Suprapubic skin (tissue), 4 donors: ENCODE data around the gene GKN2. TPM values are rescaled to one million over a fixed set of nuclear protein-coding genes. Genes with fewer than 3 reads are reported as not detected.
A peak's percentile ranks its signal among the peaks of the same experiment; 100 is the strongest.

Experiments
- DNase-seq, 2 donors: peaks; one replicate each; pipeline ENCODE4 v3.0.0-alpha.2; 2019; ENCODE audit warnings: low spot score in 2 of 2
- H3K27ac ChIP-seq: fragments of 200-600 bp; sonication (generic); one replicate; pipeline ENCODE4 v1.5.1; 2019
- H3K27me3 ChIP-seq: fragments of 200-600 bp; sonication (generic); one replicate; pipeline ENCODE4 v1.5.1; 2019
- H3K36me3 ChIP-seq: fragments of 200-600 bp; sonication (generic); one replicate; pipeline ENCODE4 v1.5.1; 2019
- H3K4me1 ChIP-seq: fragments of 200-600 bp; sonication (generic); one replicate; pipeline ENCODE4 v1.5.1; 2019
- H3K4me3 ChIP-seq: fragments of 200-600 bp; sonication (generic); one replicate; pipeline ENCODE4 v1.5.1; 2019; ENCODE audit warnings: mild to moderate bottlenecking
- H3K9me3 ChIP-seq: fragments of 200-600 bp; sonication (generic); one replicate; pipeline ENCODE4 v1.5.1; 2019
- EP300 ChIP-seq: sonication (generic); formaldehyde crosslinking; IDR thresholded peaks from one replicate; pipeline ENCODE4 v1.6.1; 2017; ENCODE audit warnings: antibody characterized with exemption
- POLR2A ChIP-seq, 2 donors: fragments of 450-650 bp; IDR thresholded peaks; one replicate each; pipeline ENCODE4 v1.6.1; 2017; ENCODE audit warnings: antibody characterized with exemption in 2 of 2, mild to moderate bottlenecking in 2 of 2, moderate library complexity in 2 of 2
- POLR2AphosphoS5 ChIP-seq, 3 donors: sonication (generic); formaldehyde crosslinking; IDR thresholded peaks; one replicate each; pipeline ENCODE4 v1.6.1; 2017; ENCODE audit warnings: antibody characterized with exemption in 3 of 3
- WGBS: methylation state at CpG from one replicate; pipeline ENCODE4 v1.1.5; 2018; 5-methylcytosine and 5-hydroxymethylcytosine counted together
- total RNA-seq, 4 donors: library from RNA; depleted of rRNA; stranded (reverse); fragments of >200 nt; gene quantifications; one replicate each; pipeline ENCODE4 v1.1.0, GENCODE V29; 2016
- TF ChIP-seq, protein P1 (sequence below), 2 donors: fragments of 200-600 bp in 1 of 2; fragments of 450-650 bp in 1 of 2; sonication (generic) in 1 of 2; IDR thresholded peaks; one replicate each; pipeline ENCODE4 v1.5.1; 2016 to 2019; ENCODE audit warnings: antibody characterized with exemption in 2 of 2, mild to moderate bottlenecking in 1 of 2, moderate library complexity in 1 of 2

GKN2 gene
- total RNA-seq, 4 donors from 2014 or later = not detected

GRCh38 chr2:68925295-68925896 is 27.3 kb downstream of the GKN2 start:
- 38% methylated on average over 9 of the region's 9 CpGs for WGBS
- DNase-seq = no peak
- H3K4me1 ChIP-seq = no peaks in the 10 kb centered on the region
- no peak overlapping the region for H3K4me3 ChIP-seq
- no peaks in the 10 kb centered on the region for H3K27me3 ChIP-seq
- no peaks in the 10 kb centered on the region for H3K36me3 ChIP-seq
- no peaks in the 10 kb centered on the region for H3K9me3 ChIP-seq
- no peak overlapping the region for H3K27ac ChIP-seq
- TF ChIP-seq, protein P1, sequence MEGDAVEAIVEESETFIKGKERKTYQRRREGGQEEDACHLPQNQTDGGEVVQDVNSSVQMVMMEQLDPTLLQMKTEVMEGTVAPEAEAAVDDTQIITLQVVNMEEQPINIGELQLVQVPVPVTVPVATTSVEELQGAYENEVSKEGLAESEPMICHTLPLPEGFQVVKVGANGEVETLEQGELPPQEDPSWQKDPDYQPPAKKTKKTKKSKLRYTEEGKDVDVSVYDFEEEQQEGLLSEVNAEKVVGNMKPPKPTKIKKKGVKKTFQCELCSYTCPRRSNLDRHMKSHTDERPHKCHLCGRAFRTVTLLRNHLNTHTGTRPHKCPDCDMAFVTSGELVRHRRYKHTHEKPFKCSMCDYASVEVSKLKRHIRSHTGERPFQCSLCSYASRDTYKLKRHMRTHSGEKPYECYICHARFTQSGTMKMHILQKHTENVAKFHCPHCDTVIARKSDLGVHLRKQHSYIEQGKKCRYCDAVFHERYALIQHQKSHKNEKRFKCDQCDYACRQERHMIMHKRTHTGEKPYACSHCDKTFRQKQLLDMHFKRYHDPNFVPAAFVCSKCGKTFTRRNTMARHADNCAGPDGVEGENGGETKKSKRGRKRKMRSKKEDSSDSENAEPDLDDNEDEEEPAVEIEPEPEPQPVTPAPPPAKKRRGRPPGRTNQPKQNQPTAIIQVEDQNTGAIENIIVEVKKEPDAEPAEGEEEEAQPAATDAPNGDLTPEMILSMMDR (IDR thresholded peaks at IDR 0.05) = peak; percentile 80 to 91
- TF ChIP-seq EP300 = no peak

DNA sequence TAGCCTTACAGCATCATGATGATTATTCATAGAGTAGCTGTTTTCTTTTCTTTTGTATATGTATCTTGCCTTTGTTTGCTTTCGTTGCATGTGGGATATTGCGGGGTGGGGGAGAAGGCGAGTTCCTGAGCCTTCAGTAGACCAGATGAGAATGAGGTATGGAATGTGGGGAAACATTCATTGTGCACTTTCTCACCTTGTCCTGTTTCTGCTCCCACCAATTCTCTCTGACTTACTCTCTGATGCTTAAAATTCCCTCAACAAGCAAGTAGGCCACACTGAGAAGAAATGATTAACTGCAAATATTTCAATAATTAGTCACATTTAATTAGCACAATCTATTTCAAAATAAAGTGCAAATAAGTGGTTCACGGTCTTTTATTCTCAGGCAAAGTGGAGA is 31.0 kb downstream of the GKN2 start:
- TF ChIP-seq POLR2AphosphoS5 (IDR thresholded peaks at IDR 0.05) (no peak), POLR2A (IDR thresholded peaks at IDR 0.05) (no peak), EP300 (no peak)
- TF ChIP-seq, protein P1 (IDR thresholded peaks at IDR 0.05) = no peak
- DNase-seq = no peak
- Histone ChIP-seq H3K36me3 (no peaks in the 10 kb centered on the region), H3K9me3 (no peaks in the 10 kb centered on the region), H3K4me1 (peaks cover under 1% of the 10 kb centered on the region), H3K27me3 (no peaks in the 10 kb centered on the region), H3K4me3 (no peak overlapping the region), H3K27ac (no peak overlapping the region)
- 88% methylated on average over 4 of the region's 4 CpGs for WGBS

DNA sequence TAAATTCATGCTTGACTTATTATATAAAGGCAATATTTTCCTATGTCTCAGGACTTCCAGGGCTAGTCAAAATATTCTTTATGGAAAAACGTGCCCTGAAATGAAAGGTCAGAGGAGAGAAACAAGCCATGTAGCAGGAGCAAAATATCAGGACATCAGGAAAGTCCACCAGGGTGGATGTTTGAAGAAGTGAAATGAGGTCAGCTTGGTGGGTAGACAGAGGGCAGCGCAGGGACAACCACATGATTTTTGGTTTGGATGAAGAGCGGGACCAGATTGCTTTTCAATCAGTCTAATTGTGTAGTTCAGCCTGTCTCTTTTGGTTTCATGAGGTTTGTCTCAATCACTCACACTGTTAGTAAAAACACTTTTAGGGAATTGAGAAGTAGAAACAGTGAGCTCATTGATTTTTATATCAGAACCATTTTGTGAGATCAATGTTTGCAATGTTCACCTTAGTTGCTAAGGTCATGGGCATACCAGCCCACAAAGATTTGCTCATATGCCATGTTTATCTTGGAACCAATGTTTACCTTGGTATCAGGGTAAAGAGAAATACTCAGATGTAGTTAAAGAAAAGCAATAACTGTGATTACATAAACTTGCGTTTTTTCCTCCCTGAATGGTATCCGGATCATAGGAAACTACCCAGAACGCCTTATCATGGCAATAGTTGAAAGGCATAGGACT is 32.1 kb downstream of the GKN2 start:
- Histone ChIP-seq H3K9me3 (no peaks in the 10 kb centered on the region), H3K27ac (no peak overlapping the region), H3K4me1 (peaks cover 6% of the 10 kb centered on the region), H3K27me3 (no peaks in the 10 kb centered on the region), H3K36me3 (no peaks in the 10 kb centered on the region), H3K4me3 (no peak overlapping the region)
- WGBS = 87% methylated on average over 6 of the region's 6 CpGs
- TF ChIP-seq POLR2A (IDR thresholded peaks at IDR 0.05) (no peak), POLR2AphosphoS5 (IDR thresholded peaks at IDR 0.05) (no peak), EP300 (no peak)
- TF ChIP-seq, protein P1 (IDR thresholded peaks at IDR 0.05) = no peak
- DNase-seq = no peak

DNA sequence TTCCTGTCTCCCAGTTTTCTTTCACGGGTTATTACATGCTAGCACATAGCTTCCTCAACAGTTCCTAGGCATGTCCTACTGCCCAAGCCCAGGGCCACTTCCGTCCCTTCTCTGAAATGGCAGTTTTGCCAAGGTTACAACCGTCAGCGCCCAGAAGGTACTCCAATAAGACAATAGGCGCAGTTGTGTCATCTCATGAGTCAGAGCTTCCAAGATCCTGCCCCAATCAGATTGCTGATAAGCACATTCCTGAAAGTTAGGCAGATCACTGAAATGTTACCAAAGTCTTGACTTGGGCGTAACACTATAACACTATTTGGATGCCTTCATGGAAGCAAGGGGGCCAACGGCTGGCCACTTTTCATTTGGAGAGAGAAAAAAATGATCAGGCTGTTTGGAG is 34.2 kb downstream of the GKN2 start:
- Histone ChIP-seq H3K4me1 (peaks cover 6% of the 10 kb centered on the region), H3K36me3 (no peaks in the 10 kb centered on the region), H3K9me3 (no peaks in the 10 kb centered on the region), H3K27me3 (no peaks in the 10 kb centered on the region), H3K27ac (no peak overlapping the region), H3K4me3 (no peak overlapping the region)
- TF ChIP-seq POLR2AphosphoS5 (IDR thresholded peaks at IDR 0.05) (no peak), POLR2A (IDR thresholded peaks at IDR 0.05) (no peak)
- 72% methylated on average over 7 of the region's 7 CpGs for WGBS
- no peak for DNase-seq

DNA sequence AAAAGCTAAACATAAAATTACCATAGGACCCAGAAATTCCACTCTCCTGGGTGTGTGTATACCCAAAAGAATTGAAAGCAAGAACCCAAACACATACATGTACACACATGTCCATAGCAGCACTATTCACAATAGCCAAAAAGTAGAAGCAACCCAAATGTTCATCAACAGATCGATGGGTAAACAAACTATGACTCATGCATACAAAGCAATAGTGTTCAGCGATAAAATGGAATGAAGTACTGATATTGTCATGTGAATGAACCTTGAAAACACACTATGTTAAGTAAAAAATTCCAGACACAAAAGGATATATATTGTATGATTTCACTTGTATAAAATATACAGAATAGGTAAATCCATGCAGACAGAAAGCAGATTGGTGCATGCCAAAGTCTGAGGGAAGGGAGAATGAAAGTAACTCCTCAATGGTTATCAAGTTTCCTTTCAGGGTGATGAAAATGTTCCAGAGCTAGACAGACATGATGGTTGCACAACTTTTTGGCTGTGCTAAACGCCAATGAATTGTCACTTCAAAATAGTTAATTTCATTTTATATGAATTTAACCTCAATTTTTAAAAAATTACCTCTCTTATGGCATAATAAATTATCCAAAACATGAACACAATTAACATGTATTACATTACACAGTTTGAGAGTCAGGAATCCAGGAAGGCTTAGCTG is 35.5 kb downstream of the GKN2 start:
- DNase-seq = no peak
- TF ChIP-seq EP300 = no peak
- no peak for TF ChIP-seq POLR2A (IDR thresholded peaks at IDR 0.05)
- TF ChIP-seq POLR2AphosphoS5 (IDR thresholded peaks at IDR 0.05) = no peak
- TF ChIP-seq, protein P1 (IDR thresholded peaks at IDR 0.05) = no peak
- WGBS = 44% methylated on average over 3 of the region's 3 CpGs
- Histone ChIP-seq H3K9me3 (no peaks in the 10 kb centered on the region), H3K4me1 (peaks cover 6% of the 10 kb centered on the region), H3K4me3 (no peak overlapping the region), H3K27me3 (no peaks in the 10 kb centered on the region), H3K27ac (no peak overlapping the region), H3K36me3 (no peaks in the 10 kb centered on the region)
